GM12891 (cell line): ENCODE data around the gene FLYWCH2.

Experiments used
- DNase-seq: peaks from one replicate; pipeline ENCODE4 v3.0.0; 2011; ENCODE audit warnings: low spot score; ENCODE audit not compliant: insufficient read length
- FAIRE-seq: peaks from 2 replicates; lab custom pipeline; 2011; peaks lifted over from hg19 to GRCh38; lab: Jason Lieb, UNC
- PAX5 ChIP-seq: IDR thresholded peaks from 2 replicates; pipeline ENCODE4 v1.6.1; 2011; ENCODE audit warnings: low read length, moderate library complexity, mild to moderate bottlenecking; ENCODE audit not compliant: insufficient read depth, severe bottlenecking
- POLR2A ChIP-seq: IDR thresholded peaks from 2 replicates; pipeline ENCODE4 v1.6.1; 2011; ENCODE audit warnings: low read depth, low read length, control low read depth
- POLR2AphosphoS5 ChIP-seq: IDR thresholded peaks from 2 replicates; pipeline ENCODE4 v1.6.1; 2011; ENCODE audit warnings: low read depth, low read length, control low read depth
- POU2F2 ChIP-seq: IDR thresholded peaks from 2 replicates; pipeline ENCODE4 v1.6.1; 2011; ENCODE audit warnings: low read depth, mild to moderate bottlenecking, control low read depth, low read length, moderate library complexity
- SPI1 ChIP-seq: IDR thresholded peaks from 2 replicates; pipeline ENCODE4 v1.6.1; 2011; ENCODE audit warnings: low read depth, low read length, control low read depth
- TAF1 ChIP-seq: IDR thresholded peaks from 2 replicates; pipeline ENCODE4 v1.6.1; 2011; ENCODE audit warnings: low read depth, low read length, control low read depth

Gene FLYWCH2

GRCh38 chr16:2912330-2913199 is 29.6 kb downstream of the FLYWCH2 start:
- FAIRE-seq = no peak
- TF ChIP-seq SPI1 = no peak
- no peak for TF ChIP-seq PAX5
- no peak for TF ChIP-seq POLR2AphosphoS5
- TF ChIP-seq TAF1 = no peak
- no peak for TF ChIP-seq POU2F2
- no peak for TF ChIP-seq POLR2A
- DNase-seq = no peak

GRCh38 chr16:2913603-2914002 is 30.6 kb downstream of the FLYWCH2 start:
- no peak for DNase-seq
- TF ChIP-seq POU2F2 = no peak
- no peak for TF ChIP-seq TAF1
- TF ChIP-seq SPI1 = no peak
- no peak for TF ChIP-seq POLR2A
- FAIRE-seq = no peak

- TF ChIP-seq POLR2A (no peak), SPI1 (no peak), POU2F2 (no peak), PAX5 (no peak), POLR2AphosphoS5 (no peak), TAF1 (no peak)
- FAIRE-seq = no peak
Observed at GRCh38 chr16:2914233-2914632, 31.2 kb downstream of the FLYWCH2 start.

GRCh38 chr16:2915196-2915929 is 32.3 kb downstream of the FLYWCH2 start:
- no peak for FAIRE-seq
- no peak for TF ChIP-seq TAF1
- TF ChIP-seq PAX5 = no peak
- no peak for TF ChIP-seq SPI1
- TF ChIP-seq POU2F2 = no peak
- no peak for TF ChIP-seq POLR2AphosphoS5
- TF ChIP-seq POLR2A = no peak

More at GRCh38 chr16:2914233-2914632, 31.2 kb downstream of the FLYWCH2 start:
- no peak for DNase-seq

GRCh38 chr16:2919511-2920255 is 36.7 kb downstream of the FLYWCH2 start:
- FAIRE-seq = peak; percentile 87
- no peak for DNase-seq
- no peak for TF ChIP-seq TAF1
- no peak for TF ChIP-seq SPI1
- no peak for TF ChIP-seq POU2F2
- no peak for TF ChIP-seq POLR2A
- TF ChIP-seq PAX5 = no peak
- TF ChIP-seq POLR2AphosphoS5 = no peak

More at GRCh38 chr16:2915196-2915929, 32.3 kb downstream of the FLYWCH2 start:
- DNase-seq = no peak

- no peak for TF ChIP-seq TAF1
- TF ChIP-seq POLR2A = no peak
- no peak for TF ChIP-seq POLR2AphosphoS5
- TF ChIP-seq PAX5 = no peak
- no peak for TF ChIP-seq POU2F2
- no peak for TF ChIP-seq SPI1
- no peak for FAIRE-seq
- DNase-seq = no peak
Observed at GRCh38 chr16:2923481-2923880, 40.5 kb downstream of the FLYWCH2 start.

GRCh38 chr16:2924901-2925755 is 42.1 kb downstream of the FLYWCH2 start:
- no peak for DNase-seq
- no peak for FAIRE-seq
- no peak for TF ChIP-seq POU2F2
- TF ChIP-seq SPI1 = no peak
- no peak for TF ChIP-seq TAF1
- TF ChIP-seq PAX5 = no peak
- no peak for TF ChIP-seq POLR2A
- TF ChIP-seq POLR2AphosphoS5 = no peak
